Smooth muscle cell (in vitro differentiated cells): ENCODE measurements around the gene KLK8. TPM values are rescaled to one million over a fixed set of nuclear protein-coding genes. Genes with fewer than 3 reads are reported as not detected.

Experiments
- DNase-seq: peaks from one replicate; lab custom pipeline; 2025; ENCODE audit not compliant: unreplicated experiment; lab: John Stamatoyannopoulos, UW
- H2AFZ ChIP-seq: fragments of 200-600 bp; sonication (generic); 2 replicates; pipeline ENCODE4 v1.6.0; 2016; ENCODE audit warnings: antibody characterized with exemption, low read depth, mild to moderate bottlenecking
- H3F3A ChIP-seq: fragments of 200-600 bp; sonication (generic); 2 replicates; pipeline ENCODE4 v1.6.0; 2017; ENCODE audit warnings: antibody characterized with exemption, low read depth
- H3K27ac ChIP-seq: fragments of 200-600 bp; sonication (generic); 2 replicates; pipeline ENCODE4 v1.5.1; 2016; ENCODE audit warnings: low read depth, mild to moderate bottlenecking
- H3K27me3 ChIP-seq: fragments of 200-600 bp; sonication (generic); 2 replicates; pipeline ENCODE4 v1.6.1; 2016; ENCODE audit warnings: low read depth, mild to moderate bottlenecking
- H3K36me3 ChIP-seq: fragments of 200-600 bp; sonication (generic); 2 replicates; pipeline ENCODE4 v1.5.1; 2016; ENCODE audit warnings: low read depth
- H3K4me1 ChIP-seq: fragments of 200-600 bp; sonication (generic); 2 replicates; pipeline ENCODE4 v1.5.1; 2016; ENCODE audit warnings: low read depth
- H3K4me2 ChIP-seq: fragments of 200-600 bp; sonication (generic); 2 replicates; pipeline ENCODE4 v1.6.0; 2016; ENCODE audit warnings: mild to moderate bottlenecking
- H3K4me3 ChIP-seq: fragments of 200-600 bp; sonication (generic); 2 replicates; pipeline ENCODE4 v1.5.1; 2016; ENCODE audit warnings: mild to moderate bottlenecking
- H3K79me2 ChIP-seq: fragments of 200-600 bp; sonication (generic); 2 replicates; pipeline ENCODE4 v1.6.0; 2016; ENCODE audit warnings: low read depth, mild to moderate bottlenecking
- H3K9ac ChIP-seq: fragments of 200-600 bp; sonication (generic); 2 replicates; pipeline ENCODE4 v1.6.0; 2016; ENCODE audit warnings: low read depth
- H3K9me3 ChIP-seq: fragments of 200-600 bp; sonication (generic); replicated peaks from 2 replicates; pipeline ENCODE4 v1.5.1; 2016; ENCODE audit warnings: low read depth
- H4K20me1 ChIP-seq: fragments of 200-600 bp; sonication (generic); 2 replicates; pipeline ENCODE4 v1.6.0; 2016; ENCODE audit warnings: low read depth
- WGBS: methylation state at CpG from one replicate; pipeline ENCODE4 v1.1.7; 2016; ENCODE audit warnings: low lambda C conversion rate; 5-methylcytosine and 5-hydroxymethylcytosine counted together
- polyA plus RNA-seq: library from polyadenylated mRNA; unstranded; fragments of >200 nt; fragmentation: Nextera tagmentation; extraction: Ambion mirVana; gene quantifications from 2 replicates; pipeline ENCODE4 v1.2.1, GENCODE V29; 2016
- total RNA-seq: library from RNA; depleted of rRNA; stranded (reverse); fragments of >200 nt; gene quantifications from 2 replicates; pipeline ENCODE4 v1.2.3, GENCODE V29; 2014
- TF ChIP-seq, protein P1 (sequence below): fragments of 200-600 bp; sonication (generic); IDR thresholded peaks from 2 replicates; pipeline ENCODE4 v1.5.1; 2017; ENCODE audit warnings: borderline replicate concordance, mild to moderate bottlenecking, antibody characterized with exemption; ENCODE audit not compliant: insufficient read depth, poor library complexity, severe bottlenecking

Gene KLK8
- total and polyA plus RNA-seq, 2 experiments from 2014 or later, result 11.6 TPM; not detected in 1

DNA sequence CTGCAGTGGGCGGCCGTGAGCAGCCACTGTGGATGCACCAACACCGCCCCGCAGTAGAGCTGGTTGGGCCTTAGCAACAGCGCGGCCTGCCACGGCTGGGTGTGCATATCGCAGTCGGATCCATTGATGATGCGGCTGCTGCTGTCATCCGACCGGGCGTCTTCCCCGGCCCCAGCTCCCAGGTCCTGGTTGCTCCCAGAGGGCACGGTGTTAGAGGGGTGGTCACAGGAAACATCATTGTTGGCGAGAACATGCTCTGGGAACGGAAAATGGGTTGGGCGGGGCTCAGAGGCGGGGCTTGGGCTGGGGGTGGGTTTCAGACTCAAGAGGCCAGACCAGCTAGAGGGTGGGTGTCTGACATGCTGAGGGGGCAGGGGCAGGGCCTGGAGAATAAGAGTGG, 51.5 kb downstream of the KLK8 start:
- no peaks in the 10 kb centered on the region for H4K20me1 ChIP-seq
- 89% methylated on average over 19 of the region's 19 CpGs for WGBS
- H3K4me1 ChIP-seq, result no peaks in the 10 kb centered on the region
- no peak overlapping the region for H3K4me3 ChIP-seq
- no peaks in the 10 kb centered on the region for H3K36me3 ChIP-seq
- H3K4me2 ChIP-seq, result no peak overlapping the region
- H3K79me2 ChIP-seq, result no peaks in the 10 kb centered on the region
- DNase-seq, result no peak
- no peak overlapping the region for H2AFZ ChIP-seq
- TF ChIP-seq, protein P1, sequence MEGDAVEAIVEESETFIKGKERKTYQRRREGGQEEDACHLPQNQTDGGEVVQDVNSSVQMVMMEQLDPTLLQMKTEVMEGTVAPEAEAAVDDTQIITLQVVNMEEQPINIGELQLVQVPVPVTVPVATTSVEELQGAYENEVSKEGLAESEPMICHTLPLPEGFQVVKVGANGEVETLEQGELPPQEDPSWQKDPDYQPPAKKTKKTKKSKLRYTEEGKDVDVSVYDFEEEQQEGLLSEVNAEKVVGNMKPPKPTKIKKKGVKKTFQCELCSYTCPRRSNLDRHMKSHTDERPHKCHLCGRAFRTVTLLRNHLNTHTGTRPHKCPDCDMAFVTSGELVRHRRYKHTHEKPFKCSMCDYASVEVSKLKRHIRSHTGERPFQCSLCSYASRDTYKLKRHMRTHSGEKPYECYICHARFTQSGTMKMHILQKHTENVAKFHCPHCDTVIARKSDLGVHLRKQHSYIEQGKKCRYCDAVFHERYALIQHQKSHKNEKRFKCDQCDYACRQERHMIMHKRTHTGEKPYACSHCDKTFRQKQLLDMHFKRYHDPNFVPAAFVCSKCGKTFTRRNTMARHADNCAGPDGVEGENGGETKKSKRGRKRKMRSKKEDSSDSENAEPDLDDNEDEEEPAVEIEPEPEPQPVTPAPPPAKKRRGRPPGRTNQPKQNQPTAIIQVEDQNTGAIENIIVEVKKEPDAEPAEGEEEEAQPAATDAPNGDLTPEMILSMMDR, result no peak
- no peaks in the 10 kb centered on the region for H3K27me3 ChIP-seq
- H3K9ac ChIP-seq, result no peak overlapping the region
- no peaks in the 10 kb centered on the region for H3F3A ChIP-seq
- H3K9me3 ChIP-seq, result no peaks in the 10 kb centered on the region
- H3K27ac ChIP-seq, result no peak overlapping the region

DNA sequence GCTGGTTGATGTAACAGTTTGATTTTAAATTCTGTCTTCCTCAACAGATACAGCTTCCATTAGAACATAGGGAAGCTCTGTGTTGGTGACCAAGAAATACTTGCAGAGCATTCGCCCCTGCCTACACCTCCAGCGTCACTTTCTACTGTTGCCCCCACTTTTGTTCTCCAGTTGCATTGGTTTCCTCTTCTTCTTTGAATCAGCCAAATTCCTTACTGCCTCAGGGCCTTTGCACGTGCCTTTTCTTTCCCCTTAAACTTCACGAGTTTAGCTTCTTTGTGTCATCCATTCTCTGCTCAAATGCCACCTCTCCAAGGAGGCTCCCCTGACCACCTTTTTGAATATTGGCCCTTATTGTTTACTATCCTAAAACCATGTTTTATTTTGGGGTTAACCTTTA, 54.3 kb downstream of the KLK8 start:
- Histone ChIP-seq H3K4me3 (no peak overlapping the region), H3K4me2 (no peak overlapping the region), H3K9me3 (no peaks in the 10 kb centered on the region), H3K36me3 (no peaks in the 10 kb centered on the region), H2AFZ (no peak overlapping the region), H3K27ac (no peak overlapping the region), H3K9ac (no peak overlapping the region), H4K20me1 (no peaks in the 10 kb centered on the region), H3F3A (no peaks in the 10 kb centered on the region), H3K4me1 (no peaks in the 10 kb centered on the region), H3K27me3 (no peaks in the 10 kb centered on the region), H3K79me2 (no peaks in the 10 kb centered on the region)
- TF ChIP-seq, protein P1, result no peak
- WGBS, result 81% methylated on average over 4 of the region's 4 CpGs
- no peak for DNase-seq

Other genes starting within 250 kb of the KLK8 start
- gene GPR32, start 231.1 kb downstream of the KLK8 start, total RNA-seq, result not detected in 2 replicates
- not detected in 2 replicates for gene GPR32, start 231.1 kb downstream of the KLK8 start, polyA plus RNA-seq
- gene ACP4, start 211.2 kb downstream of the KLK8 start, total RNA-seq, result not detected in 2 replicates
- 0.26 TPM in 2 replicates for gene ACP4, start 211.2 kb downstream of the KLK8 start, polyA plus RNA-seq
- gene KLK1, start 177.8 kb downstream of the KLK8 start, total RNA-seq, result 0.85 TPM in 1 of 2 replicates, not detected in the other
- not detected in 2 replicates for gene KLK1, start 177.8 kb downstream of the KLK8 start, polyA plus RNA-seq
- not detected in 2 replicates for gene KLK15, start 168.0 kb downstream of the KLK8 start, total RNA-seq
- gene KLK15, start 168.0 kb downstream of the KLK8 start, polyA plus RNA-seq, result not detected in 2 replicates
- not detected in 2 replicates for gene KLK3, start 146.7 kb downstream of the KLK8 start, total RNA-seq
- gene KLK3, start 146.7 kb downstream of the KLK8 start, polyA plus RNA-seq, result not detected in 2 replicates
- not detected in 2 replicates for gene KLK2, start 128.2 kb downstream of the KLK8 start, total RNA-seq
- gene KLK2, start 128.2 kb downstream of the KLK8 start, polyA plus RNA-seq, result not detected in 2 replicates
- not detected in 2 replicates for gene KLK4, start 90.2 kb downstream of the KLK8 start, total RNA-seq
- 0.80 and 0.82 TPM in 2 replicates for gene KLK4, start 90.2 kb downstream of the KLK8 start, polyA plus RNA-seq
- gene KLK5, start 48.6 kb downstream of the KLK8 start, total RNA-seq, result 0.18 and 1.2 TPM in 2 replicates
- gene KLK5, start 48.6 kb downstream of the KLK8 start, polyA plus RNA-seq, result 0.38 TPM in 1 of 2 replicates, not detected in the other
- 9.5 and 20.7 TPM in 2 replicates for gene KLK6, start 32.0 kb downstream of the KLK8 start, total RNA-seq
- 7.1 and 29.5 TPM in 2 replicates for gene KLK6, start 32.0 kb downstream of the KLK8 start, polyA plus RNA-seq
- gene KLK7, start 17.7 kb downstream of the KLK8 start, total RNA-seq, result 5.8 TPM in 1 of 2 replicates, not detected in the other
- gene KLK7, start 17.7 kb downstream of the KLK8 start, polyA plus RNA-seq, result 0.25 TPM in 1 of 2 replicates, not detected in the other
- 3.6 and 10.8 TPM in 2 replicates for gene KLK10, start 18.1 kb upstream of the KLK8 start, total RNA-seq
- gene KLK10, start 18.1 kb upstream of the KLK8 start, polyA plus RNA-seq, result 3.8 and 8.5 TPM in 2 replicates
- gene KLK11, start 25.0 kb upstream of the KLK8 start, total RNA-seq, result 2.1 and 3.2 TPM in 2 replicates
- 0.97 TPM in 1 of 2 replicates, not detected in the other for gene KLK11, start 25.0 kb upstream of the KLK8 start, polyA plus RNA-seq
- gene KLK12, start 33.4 kb upstream of the KLK8 start, total RNA-seq, result 0.81 and 1.9 TPM in 2 replicates
- 1.7 and 2.2 TPM in 2 replicates for gene KLK12, start 33.4 kb upstream of the KLK8 start, polyA plus RNA-seq
- gene KLK13, start 63.5 kb upstream of the KLK8 start, total RNA-seq, result 0.72 and 1.6 TPM in 2 replicates
- gene KLK13, start 63.5 kb upstream of the KLK8 start, polyA plus RNA-seq, result 0.19 and 1.3 TPM in 2 replicates
- 5.5 and 12.3 TPM in 2 replicates for gene KLK14, start 81.3 kb upstream of the KLK8 start, total RNA-seq
- gene KLK14, start 81.3 kb upstream of the KLK8 start, polyA plus RNA-seq, result 2.0 and 7.7 TPM in 2 replicates
- gene CTU1, start 106.8 kb upstream of the KLK8 start, total RNA-seq, result 4.7 and 5.1 TPM in 2 replicates
- gene CTU1, start 106.8 kb upstream of the KLK8 start, polyA plus RNA-seq, result 9.8 and 11.2 TPM in 2 replicates
- gene SIGLEC9, start 123.3 kb upstream of the KLK8 start, total RNA-seq, result not detected in 2 replicates
- not detected in 2 replicates for gene SIGLEC9, start 123.3 kb upstream of the KLK8 start, polyA plus RNA-seq
- gene SIGLEC7, start 140.7 kb upstream of the KLK8 start, total RNA-seq, result not detected in 2 replicates
- not detected in 2 replicates for gene SIGLEC7, start 140.7 kb upstream of the KLK8 start, polyA plus RNA-seq
- not detected in 2 replicates for gene CD33, start 223.5 kb upstream of the KLK8 start, total RNA-seq
- gene CD33, start 223.5 kb upstream of the KLK8 start, polyA plus RNA-seq, result not detected in 2 replicates
- gene SIGLECL1, start 249.5 kb upstream of the KLK8 start, total RNA-seq, result not detected in 2 replicates
- not detected in 2 replicates for gene SIGLECL1, start 249.5 kb upstream of the KLK8 start, polyA plus RNA-seq